C4-2B (cell line): ENCODE measurements around the gene FAHD2B.
"Not testable (repeated sequence)": the region's sequence is repeated elsewhere in the genome, so short reads cannot be mapped to it uniquely, and the experiment has no call there.

Experiments
- ZFX ChIP-seq: fragments of 450-650 bp; IDR thresholded peaks from 2 replicates; pipeline ENCODE4 v1.6.1; 2017
- TF ChIP-seq, protein P1 (sequence below): fragments of 450-650 bp; conservative IDR thresholded peaks from 2 replicates; pipeline ENCODE4 v1.5.1; 2017; ENCODE audit warnings: mild to moderate bottlenecking

- TF ChIP-seq, protein P1, sequence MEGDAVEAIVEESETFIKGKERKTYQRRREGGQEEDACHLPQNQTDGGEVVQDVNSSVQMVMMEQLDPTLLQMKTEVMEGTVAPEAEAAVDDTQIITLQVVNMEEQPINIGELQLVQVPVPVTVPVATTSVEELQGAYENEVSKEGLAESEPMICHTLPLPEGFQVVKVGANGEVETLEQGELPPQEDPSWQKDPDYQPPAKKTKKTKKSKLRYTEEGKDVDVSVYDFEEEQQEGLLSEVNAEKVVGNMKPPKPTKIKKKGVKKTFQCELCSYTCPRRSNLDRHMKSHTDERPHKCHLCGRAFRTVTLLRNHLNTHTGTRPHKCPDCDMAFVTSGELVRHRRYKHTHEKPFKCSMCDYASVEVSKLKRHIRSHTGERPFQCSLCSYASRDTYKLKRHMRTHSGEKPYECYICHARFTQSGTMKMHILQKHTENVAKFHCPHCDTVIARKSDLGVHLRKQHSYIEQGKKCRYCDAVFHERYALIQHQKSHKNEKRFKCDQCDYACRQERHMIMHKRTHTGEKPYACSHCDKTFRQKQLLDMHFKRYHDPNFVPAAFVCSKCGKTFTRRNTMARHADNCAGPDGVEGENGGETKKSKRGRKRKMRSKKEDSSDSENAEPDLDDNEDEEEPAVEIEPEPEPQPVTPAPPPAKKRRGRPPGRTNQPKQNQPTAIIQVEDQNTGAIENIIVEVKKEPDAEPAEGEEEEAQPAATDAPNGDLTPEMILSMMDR: not testable (repeated sequence)
- not testable (repeated sequence) for TF ChIP-seq ZFX
These were observed 48.0 kb downstream of the FAHD2B start for GRCh38 chr2:97046676-97047075.
